Right lobe of liver (tissue), 4 donors: Measurements from ENCODE around the gene TBX2.

Experiments
- POLR2A ChIP-seq: fragments of 450-650 bp; IDR thresholded peaks from one replicate; pipeline ENCODE4 v1.6.1; 2017; ENCODE audit warnings: antibody characterized with exemption, mild to moderate bottlenecking
- TF ChIP-seq, protein P1 (sequence below), 4 donors: fragments of 200-600 bp in 3 of 4; fragments of 450-650 bp in 1 of 4; IDR thresholded peaks; one replicate each; pipeline versions ENCODE4 v1.5.1 to v1.8.0; 2016 to 2022; ENCODE audit warnings: antibody characterized with exemption in 4 of 4, mild to moderate bottlenecking in 2 of 4
- donor health status: DM: no; HTN: no; CAD: no.
- donor health status: DM: no; HTN: no; CAD: no.
- donor health status: DM: no; HTN: yes; CAD: no.

DNA sequence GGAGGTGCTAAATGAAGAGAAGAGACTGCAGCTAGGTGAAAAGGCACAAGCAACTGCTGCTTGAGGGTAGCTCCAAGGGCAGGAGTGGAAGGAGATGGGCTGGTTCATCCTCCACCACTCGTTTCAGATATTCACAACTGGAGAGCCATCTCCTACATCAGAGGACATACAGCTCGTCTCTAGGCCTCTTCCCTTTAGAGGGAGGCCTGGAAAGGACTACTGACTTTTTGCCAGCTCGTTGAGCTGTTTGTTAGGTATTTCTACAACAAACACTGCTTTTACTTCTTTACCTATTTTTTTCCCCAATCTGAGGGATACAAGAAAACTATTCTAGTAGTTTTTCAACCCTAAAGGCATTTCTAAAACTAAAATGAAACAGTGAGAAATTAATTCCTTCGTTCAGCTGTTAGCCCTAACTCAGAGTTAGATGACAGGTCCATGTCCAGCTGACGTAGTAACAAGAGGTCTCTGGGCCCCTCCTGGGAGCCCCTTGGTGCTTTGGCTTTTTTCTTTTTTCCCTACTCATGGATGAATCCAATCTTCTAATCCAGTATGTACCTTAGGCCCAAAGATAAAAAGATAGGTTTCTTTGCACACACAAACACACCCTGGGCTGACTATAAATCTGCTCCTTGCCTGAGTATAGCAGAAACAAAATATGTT lies 47.8 kb upstream of the TBX2 start:
- TF ChIP-seq, protein P1, sequence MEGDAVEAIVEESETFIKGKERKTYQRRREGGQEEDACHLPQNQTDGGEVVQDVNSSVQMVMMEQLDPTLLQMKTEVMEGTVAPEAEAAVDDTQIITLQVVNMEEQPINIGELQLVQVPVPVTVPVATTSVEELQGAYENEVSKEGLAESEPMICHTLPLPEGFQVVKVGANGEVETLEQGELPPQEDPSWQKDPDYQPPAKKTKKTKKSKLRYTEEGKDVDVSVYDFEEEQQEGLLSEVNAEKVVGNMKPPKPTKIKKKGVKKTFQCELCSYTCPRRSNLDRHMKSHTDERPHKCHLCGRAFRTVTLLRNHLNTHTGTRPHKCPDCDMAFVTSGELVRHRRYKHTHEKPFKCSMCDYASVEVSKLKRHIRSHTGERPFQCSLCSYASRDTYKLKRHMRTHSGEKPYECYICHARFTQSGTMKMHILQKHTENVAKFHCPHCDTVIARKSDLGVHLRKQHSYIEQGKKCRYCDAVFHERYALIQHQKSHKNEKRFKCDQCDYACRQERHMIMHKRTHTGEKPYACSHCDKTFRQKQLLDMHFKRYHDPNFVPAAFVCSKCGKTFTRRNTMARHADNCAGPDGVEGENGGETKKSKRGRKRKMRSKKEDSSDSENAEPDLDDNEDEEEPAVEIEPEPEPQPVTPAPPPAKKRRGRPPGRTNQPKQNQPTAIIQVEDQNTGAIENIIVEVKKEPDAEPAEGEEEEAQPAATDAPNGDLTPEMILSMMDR (IDR thresholded peaks at IDR 0.05) = no peak
- no peak for TF ChIP-seq POLR2A
